Activated CD8-positive, alpha-beta T cell treated with anti-CD3 and anti-CD28 coated beads for 36 hours (primary cell): ENCODE results near the gene SPOCK2. TPM values are rescaled to one million over a fixed set of nuclear protein-coding genes. Genes with fewer than 3 reads are reported as not detected.

Experiments used
- ATAC-seq: fragments of 200-7000 bp; cut with Tn5 transposase; one replicate; pipeline ENCODE4 v1.10.0; 2021; ENCODE audit warnings: mild to moderate bottlenecking, moderate library complexity
- CTCF ChIA-PET: fragments of 350-600 bp; sonication (Branson Sonifier 250); formaldehyde crosslinking; loops from one replicate; lab custom pipeline; 2021; ENCODE audit warnings: antibody characterized with exemption; lab: Charles Lee
- POLR2A ChIA-PET: fragments of 350-600 bp; sonication (Branson Sonifier 250); formaldehyde crosslinking; loops from one replicate; lab custom pipeline; 2021; ENCODE audit warnings: antibody characterized with exemption; lab: Charles Lee
- DNase-seq: peaks from one replicate; pipeline ENCODE4 v3.0.0-alpha.2; 2020
- H3K27ac Mint-ChIP-seq: one replicate; pipeline ENCODE4 v1.8.0; 2021; ENCODE audit warnings: mild to moderate bottlenecking, mixed read lengths
- H3K27me3 Mint-ChIP-seq: one replicate; pipeline ENCODE4 v1.8.0; 2021; ENCODE audit warnings: mixed read lengths
- H3K36me3 Mint-ChIP-seq: one replicate; pipeline ENCODE4 v1.8.0; 2021; ENCODE audit warnings: low read depth, mixed read lengths
- H3K4me1 Mint-ChIP-seq: one replicate; pipeline ENCODE4 v1.8.0; 2021; ENCODE audit warnings: low read depth, mixed read lengths
- H3K4me3 Mint-ChIP-seq: one replicate; pipeline ENCODE4 v1.8.0; 2021; ENCODE audit warnings: mild to moderate bottlenecking, moderate library complexity, mixed read lengths
- H3K9me3 Mint-ChIP-seq: one replicate; pipeline ENCODE4 v1.8.0; 2021; ENCODE audit warnings: mixed read lengths
- CTCF ChIP-seq: fragments of 200-600 bp; IDR thresholded peaks from one replicate; pipeline ENCODE4 v1.8.0; 2022; ENCODE audit warnings: antibody characterized with exemption, mild to moderate bottlenecking
- intact Hi-C: fragments of 100-400 bp; cut with micrococcal nuclease; formaldehyde crosslinking; loops from one replicate; pipeline ENCODE4 v1.10.0; 2022
- total RNA-seq, 2 experiments: library from RNA; stranded (reverse); gene quantifications; one replicate each; pipeline ENCODE4 v1.2.3, GENCODE V29; 2021

SPOCK2 gene
- total RNA-seq, 2 experiments from 2014 or later, result 134 to 135 TPM

DNA sequence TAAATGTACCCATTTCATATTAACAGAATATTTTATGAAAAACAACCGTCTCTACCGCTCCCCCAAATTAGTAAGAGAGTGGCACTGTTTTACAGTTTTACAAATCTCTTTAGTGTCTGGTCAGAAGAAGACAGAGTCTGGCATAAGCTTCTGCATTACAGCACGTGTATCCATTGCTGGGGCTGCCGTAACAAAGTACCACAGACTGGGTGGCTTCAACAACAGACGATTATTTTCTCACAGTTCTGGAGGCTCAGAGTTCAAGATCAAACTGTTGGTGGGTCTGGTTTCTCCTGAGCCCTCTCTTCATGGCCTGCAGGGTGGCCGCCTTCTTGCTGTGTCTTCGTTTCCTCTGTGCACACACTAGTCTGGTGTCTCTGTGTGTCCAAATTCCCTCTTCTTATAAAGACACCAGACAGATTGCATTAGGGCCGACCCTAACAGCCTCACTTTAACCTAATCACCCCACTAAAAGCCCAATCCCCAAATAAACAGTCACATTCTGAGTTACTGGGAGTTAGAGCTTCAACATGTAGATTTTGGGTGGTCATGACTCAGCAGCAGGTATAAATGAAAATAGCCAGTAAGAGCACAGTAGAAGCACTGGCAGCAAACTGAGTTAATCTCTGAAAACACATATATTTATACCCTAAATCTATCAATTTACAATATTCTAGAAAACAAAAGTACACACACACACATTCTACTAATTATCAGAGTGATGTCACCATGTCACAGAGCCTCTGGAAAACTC lies 4.0 kb upstream of the SPOCK2 start:
- peaks cover 32% of the 10 kb centered on the region for H3K36me3 Mint-ChIP-seq
- no peak overlapping the region for H3K27ac Mint-ChIP-seq
- CTCF ChIA-PET, result no interaction called here
- no peaks in the 10 kb centered on the region for H3K27me3 Mint-ChIP-seq
- DNase-seq (no peak), ATAC-seq (no peak)
- peaks cover 62% of the 10 kb centered on the region for H3K4me1 Mint-ChIP-seq
- no peak for TF ChIP-seq CTCF
- intact Hi-C loops, result no loop called here
- POLR2A ChIA-PET, result interaction anchor here (0.7 to 1.4 kb wide), 2 partner anchors 15 to 30 kb away, joined by 3 read pairs; no protein-coding TSS in a partner anchor
- H3K9me3 Mint-ChIP-seq, result no peaks in the 10 kb centered on the region
- H3K4me3 Mint-ChIP-seq, result no peak overlapping the region

- Mint-ChIP-seq H3K27me3 (no peaks in the 10 kb centered on the region), H3K4me3 (peak overlapping the region; percentile 96), H3K9me3 (no peaks in the 10 kb centered on the region), H3K4me1 (peaks cover 58% of the 10 kb centered on the region), H3K36me3 (peaks cover 30% of the 10 kb centered on the region), H3K27ac (peak overlapping the region; percentile 88)
- ATAC-seq (no peak), DNase-seq (no peak)
- no peak for TF ChIP-seq CTCF
- CTCF ChIA-PET, result interaction anchor here (0.9 to 1.7 kb wide), 5 partner anchors 10 to 250 kb away, joined by 3 to 12 read pairs (median 3); no protein-coding TSS in a partner anchor
- POLR2A ChIA-PET, result interaction anchor here (0.6 to 2.1 kb wide), 6 partner anchors 18 to 229 kb away, joined by 3 to 8 read pairs (median 4); no protein-coding TSS in a partner anchor
- intact Hi-C loops, result no loop called here
These were observed 2.0 kb upstream of the SPOCK2 start for GRCh38 chr10:72090326-72090725.

GRCh38 chr10:72089618-72090017 lies 1.3 kb upstream of the SPOCK2 start:
- H3K4me1 Mint-ChIP-seq, result peaks cover 61% of the 10 kb centered on the region
- H3K9me3 Mint-ChIP-seq, result no peaks in the 10 kb centered on the region
- ChIA-PET CTCF (interaction anchor here (0.9 to 2.3 kb wide), 10 partner anchors 11 to 252 kb away, joined by 3 to 12 read pairs (median 4); no protein-coding TSS in a partner anchor), POLR2A (interaction anchor here (0.5 to 2.9 kb wide), 20 partner anchors 10 to 242 kb away, joined by 3 to 19 read pairs (median 6); partner anchors contain the start of genes ANAPC16 and ASCC1)
- peak overlapping the region; percentile 88 for H3K27ac Mint-ChIP-seq
- intact Hi-C loops, result loop anchor here (5.0 to 10.0 kb wide), 2 partner anchors 128 to 245 kb away; partner anchors contain the start of genes ANAPC16 and ASCC1
- no peaks in the 10 kb centered on the region for H3K27me3 Mint-ChIP-seq
- H3K36me3 Mint-ChIP-seq, result peaks cover 33% of the 10 kb centered on the region
- ATAC-seq, result no peak
- TF ChIP-seq CTCF, result no peak
- peak overlapping the region; percentile 96 for H3K4me3 Mint-ChIP-seq
- DNase-seq, result no peak

GRCh38 chr10:72088889-72089575 lies 681 bp upstream of the SPOCK2 start:
- TF ChIP-seq CTCF, result no peak
- peak; percentile 32 for ATAC-seq
- Mint-ChIP-seq H3K36me3 (peaks cover 32% of the 10 kb centered on the region), H3K27ac (peak overlapping the region; percentile 97), H3K4me1 (peaks cover 58% of the 10 kb centered on the region), H3K4me3 (peak overlapping the region; percentile 96), H3K9me3 (no peaks in the 10 kb centered on the region), H3K27me3 (no peaks in the 10 kb centered on the region)
- intact Hi-C loops, result loop anchor here (5.0 to 10.0 kb wide), 2 partner anchors 128 to 246 kb away; partner anchors contain the start of genes ANAPC16 and ASCC1
- ChIA-PET POLR2A (interaction anchor here (0.5 to 2.9 kb wide), 28 partner anchors 8 to 266 kb away, joined by 3 to 19 read pairs (median 4); partner anchors contain the start of genes ANAPC16, ASCC1 and DNAJB12), CTCF (interaction anchor here (0.9 to 2.3 kb wide), 10 partner anchors 11 to 253 kb away, joined by 3 to 12 read pairs (median 4); no protein-coding TSS in a partner anchor)
- peak; percentile 74 for DNase-seq
